GM12891 (cell line): Measurements from ENCODE around the gene FBXL7.
"Not testable (repeated sequence)": the region's sequence is repeated elsewhere in the genome, so short reads cannot be mapped to it uniquely, and the experiment has no call there.

Experiments
- DNase-seq: peaks from one replicate; pipeline ENCODE4 v3.0.0; 2011; ENCODE audit warnings: low spot score; ENCODE audit not compliant: insufficient read length
- FAIRE-seq: peaks from 2 replicates; lab custom pipeline; 2011; peaks lifted over from hg19 to GRCh38; lab: Jason Lieb, UNC
- PAX5 ChIP-seq: IDR thresholded peaks from 2 replicates; pipeline ENCODE4 v1.6.1; 2011; ENCODE audit warnings: low read length, moderate library complexity, mild to moderate bottlenecking; ENCODE audit not compliant: insufficient read depth, severe bottlenecking
- POLR2A ChIP-seq: IDR thresholded peaks from 2 replicates; pipeline ENCODE4 v1.6.1; 2011; ENCODE audit warnings: low read depth, low read length, control low read depth
- POLR2AphosphoS5 ChIP-seq: IDR thresholded peaks from 2 replicates; pipeline ENCODE4 v1.6.1; 2011; ENCODE audit warnings: low read depth, low read length, control low read depth
- POU2F2 ChIP-seq: IDR thresholded peaks from 2 replicates; pipeline ENCODE4 v1.6.1; 2011; ENCODE audit warnings: low read depth, mild to moderate bottlenecking, control low read depth, low read length, moderate library complexity
- SPI1 ChIP-seq: IDR thresholded peaks from 2 replicates; pipeline ENCODE4 v1.6.1; 2011; ENCODE audit warnings: low read depth, low read length, control low read depth
- TAF1 ChIP-seq: IDR thresholded peaks from 2 replicates; pipeline ENCODE4 v1.6.1; 2011; ENCODE audit warnings: low read depth, low read length, control low read depth

The FBXL7 gene

GRCh38 chr5:15850536-15850935 lies 350.6 kb downstream of the FBXL7 start:
- DNase-seq (no peak), FAIRE-seq (no peak)
- TF ChIP-seq SPI1 (no peak), POLR2A (no peak), POLR2AphosphoS5 (no peak), TAF1 (no peak), PAX5 (no peak), POU2F2 (no peak)

- no peak for FAIRE-seq
- TF ChIP-seq POLR2A = no peak
- no peak for TF ChIP-seq POU2F2
- no peak for TF ChIP-seq TAF1
- no peak for TF ChIP-seq PAX5
- TF ChIP-seq SPI1 = no peak
- TF ChIP-seq POLR2AphosphoS5 = no peak
Observed at GRCh38 chr5:15850939-15851341, 351.0 kb downstream of the FBXL7 start.

GRCh38 chr5:15852217-15852616 lies 352.2 kb downstream of the FBXL7 start:
- FAIRE-seq = no peak

More at GRCh38 chr5:15850939-15851341, 351.0 kb downstream of the FBXL7 start:
- no peak for DNase-seq

GRCh38 chr5:15852949-15853348 lies 353.0 kb downstream of the FBXL7 start:
- no peak for FAIRE-seq
- DNase-seq = no peak
- TF ChIP-seq PAX5 (no peak), POLR2A (no peak), POU2F2 (no peak), POLR2AphosphoS5 (no peak), TAF1 (no peak), SPI1 (no peak)

More at GRCh38 chr5:15852217-15852616, 352.2 kb downstream of the FBXL7 start:
- TF ChIP-seq PAX5 = no peak
- no peak for TF ChIP-seq POU2F2
- TF ChIP-seq SPI1 = no peak
- no peak for TF ChIP-seq TAF1
- TF ChIP-seq POLR2AphosphoS5 = no peak
- TF ChIP-seq POLR2A = no peak
- DNase-seq = no peak

- TF ChIP-seq PAX5 (no peak), POLR2A (no peak), TAF1 (no peak), SPI1 (no peak), POLR2AphosphoS5 (no peak), POU2F2 (no peak)
- DNase-seq (no peak), FAIRE-seq (no peak)
Observed at GRCh38 chr5:15858326-15858725, 358.3 kb downstream of the FBXL7 start.

- DNase-seq (no peak), FAIRE-seq (no peak)
- no peak for TF ChIP-seq TAF1
- TF ChIP-seq POLR2A = no peak
- no peak for TF ChIP-seq POU2F2
- no peak for TF ChIP-seq PAX5
- no peak for TF ChIP-seq POLR2AphosphoS5
- TF ChIP-seq SPI1 = no peak
Observed at GRCh38 chr5:15864536-15865215, 364.7 kb downstream of the FBXL7 start.

GRCh38 chr5:15872259-15872658 lies 372.3 kb downstream of the FBXL7 start:
- FAIRE-seq = not testable (repeated sequence)

GRCh38 chr5:15877914-15878313 lies 377.9 kb downstream of the FBXL7 start:
- TF ChIP-seq POLR2AphosphoS5 (no peak), POLR2A (no peak), POU2F2 (no peak), PAX5 (no peak), SPI1 (no peak), TAF1 (no peak)
- DNase-seq = no peak
- FAIRE-seq = no peak

More at GRCh38 chr5:15872259-15872658, 372.3 kb downstream of the FBXL7 start:
- DNase-seq = not testable (repeated sequence)

GRCh38 chr5:15880201-15880600 lies 380.2 kb downstream of the FBXL7 start:
- TF ChIP-seq TAF1 (no peak), SPI1 (no peak), POLR2AphosphoS5 (no peak), POU2F2 (no peak), PAX5 (no peak), POLR2A (no peak)
- no peak for DNase-seq
- no peak for FAIRE-seq

GRCh38 chr5:15885156-15885555 lies 385.2 kb downstream of the FBXL7 start:
- DNase-seq = no peak
- TF ChIP-seq POLR2A = no peak
- no peak for TF ChIP-seq TAF1
- no peak for TF ChIP-seq POLR2AphosphoS5
- no peak for TF ChIP-seq SPI1
- no peak for TF ChIP-seq POU2F2
- TF ChIP-seq PAX5 = no peak
- no peak for FAIRE-seq

GRCh38 chr5:15886156-15886555 lies 386.2 kb downstream of the FBXL7 start:
- TF ChIP-seq POU2F2 (no peak), TAF1 (no peak), SPI1 (no peak), POLR2AphosphoS5 (no peak), POLR2A (no peak), PAX5 (no peak)

More at GRCh38 chr5:15886156-15886555, 386.2 kb downstream of the FBXL7 start:
- FAIRE-seq (no peak), DNase-seq (no peak)
